ENCODE results near the gene CACNA2D3.

DNA sequence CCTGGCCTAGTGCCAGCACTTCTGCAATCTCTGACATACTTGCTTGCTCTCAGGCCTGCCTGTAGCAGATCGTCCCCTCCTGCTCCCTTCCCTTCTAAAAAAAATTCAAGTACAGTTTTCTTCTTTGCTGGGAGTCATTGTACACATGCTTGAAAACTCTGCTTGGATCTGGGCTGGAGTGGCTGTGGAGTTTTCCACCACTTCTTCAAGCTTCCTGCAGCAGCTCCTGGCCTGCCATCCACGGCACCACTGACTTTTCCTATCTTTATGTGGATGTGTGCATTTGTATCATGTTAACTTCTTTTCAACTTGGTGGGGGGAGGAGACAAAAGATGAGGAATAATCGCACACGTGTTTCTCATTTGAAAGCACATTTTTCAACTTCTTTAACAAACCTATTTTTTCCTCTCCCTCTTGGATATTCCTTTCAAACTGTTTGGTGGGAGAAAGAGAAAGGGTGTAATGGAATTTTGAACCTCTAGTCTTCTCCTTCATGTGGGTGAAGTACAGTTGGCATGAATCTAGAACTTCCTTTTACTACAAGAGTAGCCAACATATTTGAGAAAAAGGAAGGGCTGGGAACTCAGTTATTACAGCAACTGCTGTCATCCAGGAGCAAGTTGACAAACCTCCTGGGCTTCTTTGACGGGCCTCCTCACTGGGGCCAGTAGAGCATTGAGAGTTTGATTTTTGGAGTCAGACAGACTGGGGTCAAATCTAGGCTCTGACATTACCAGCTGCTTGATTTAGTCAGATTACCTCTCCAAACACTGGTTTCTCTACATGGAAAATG is 866.7 kb downstream of the CACNA2D3 start:
- TF ChIP-seq POLR2AphosphoS5 (IDR thresholded peaks at IDR 0.05) (peak in 1 of 3 donors; percentile 18), POLR2A (IDR thresholded peaks at IDR 0.05) (no peak)
- TF ChIP-seq, protein P1, sequence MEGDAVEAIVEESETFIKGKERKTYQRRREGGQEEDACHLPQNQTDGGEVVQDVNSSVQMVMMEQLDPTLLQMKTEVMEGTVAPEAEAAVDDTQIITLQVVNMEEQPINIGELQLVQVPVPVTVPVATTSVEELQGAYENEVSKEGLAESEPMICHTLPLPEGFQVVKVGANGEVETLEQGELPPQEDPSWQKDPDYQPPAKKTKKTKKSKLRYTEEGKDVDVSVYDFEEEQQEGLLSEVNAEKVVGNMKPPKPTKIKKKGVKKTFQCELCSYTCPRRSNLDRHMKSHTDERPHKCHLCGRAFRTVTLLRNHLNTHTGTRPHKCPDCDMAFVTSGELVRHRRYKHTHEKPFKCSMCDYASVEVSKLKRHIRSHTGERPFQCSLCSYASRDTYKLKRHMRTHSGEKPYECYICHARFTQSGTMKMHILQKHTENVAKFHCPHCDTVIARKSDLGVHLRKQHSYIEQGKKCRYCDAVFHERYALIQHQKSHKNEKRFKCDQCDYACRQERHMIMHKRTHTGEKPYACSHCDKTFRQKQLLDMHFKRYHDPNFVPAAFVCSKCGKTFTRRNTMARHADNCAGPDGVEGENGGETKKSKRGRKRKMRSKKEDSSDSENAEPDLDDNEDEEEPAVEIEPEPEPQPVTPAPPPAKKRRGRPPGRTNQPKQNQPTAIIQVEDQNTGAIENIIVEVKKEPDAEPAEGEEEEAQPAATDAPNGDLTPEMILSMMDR (IDR thresholded peaks at IDR 0.05), result no peak

Measured in transverse colon (tissue), 4 donors.